GM19324 (cell line): ENCODE results near the gene CCDC86.

Experiments
- ATAC-seq: cut with Tn5 transposase; IDR thresholded peaks from one replicate; pipeline ENCODE4 v1.9.1; 2021; ENCODE audit warnings: mild to moderate bottlenecking, moderate library complexity; ENCODE audit not compliant: unreplicated experiment, low FRiP score

The CCDC86 gene

GRCh38 chr11:60852117-60852981 is 10.4 kb downstream of the CCDC86 start:
- no peak for ATAC-seq

GRCh38 chr11:60852982-60853950 is 11.4 kb downstream of the CCDC86 start:
- ATAC-seq: no peak

- ATAC-seq: no peak
Measured at GRCh38 chr11:60854140-60854846, 12.4 kb downstream of the CCDC86 start.

- ATAC-seq: no peak
Measured at GRCh38 chr11:60854847-60855725, 13.2 kb downstream of the CCDC86 start.

GRCh38 chr11:60855726-60856633 is 14.1 kb downstream of the CCDC86 start, which contains the start of gene PTGDR2:
PTGDR2 (minus strand) TSS chr11:60855950; CDS start chr11:60853722, 2,228 bp downstream.
- ATAC-seq: no peak

- ATAC-seq: no peak
Measured at GRCh38 chr11:60857378-60858232, 15.7 kb downstream of the CCDC86 start.

GRCh38 chr11:60858236-60858635 is 16.3 kb downstream of the CCDC86 start:
- ATAC-seq: no peak

GRCh38 chr11:60858731-60859464 is 17.0 kb downstream of the CCDC86 start:
- ATAC-seq: no peak

- no peak for ATAC-seq
Measured at GRCh38 chr11:60859616-60860250, 17.8 kb downstream of the CCDC86 start.

GRCh38 chr11:60860943-60861342 is 19.0 kb downstream of the CCDC86 start:
- ATAC-seq: no peak

GRCh38 chr11:60862171-60862570 is 20.3 kb downstream of the CCDC86 start:
- ATAC-seq: no peak

GRCh38 chr11:60863550-60864521 is 21.9 kb downstream of the CCDC86 start:
- no peak for ATAC-seq

GRCh38 chr11:60864856-60865513 is 23.1 kb downstream of the CCDC86 start:
- ATAC-seq: no peak

GRCh38 chr11:60866911-60867870 is 25.3 kb downstream of the CCDC86 start, which contains the start of gene ZP1:
ZP1 (plus strand) TSS chr11:60867542; CDS start chr11:60867562, 20 bp downstream.
- ATAC-seq: no peak
